Keratinocyte (primary cell): Measurements from ENCODE around the gene SPOP.

ENCODE experiments used
- CTCF ChIP-seq, 3 experiments: IDR thresholded peaks in 1 of 3; conservative IDR thresholded peaks in 1 of 3; optimal IDR thresholded peaks in 1 of 3; 2 replicates in 2 of 3; 3 replicates in 1 of 3; pipeline versions ENCODE3 to v1.5.1; 2011; ENCODE audit warnings: low read length in 3 of 3, mild to moderate bottlenecking in 3 of 3, moderate library complexity in 2 of 3, control low read depth in 1 of 3, inconsistent platforms in 1 of 3; ENCODE audit not compliant: insufficient read depth in 2 of 3; ENCODE audit errors: extremely low read depth in 1 of 3
- EZH2 ChIP-seq: IDR thresholded peaks from one replicate; pipeline ENCODE4 v1.6.1; 2012; ENCODE audit warnings: inconsistent platforms, mild to moderate bottlenecking, low read length, moderate library complexity

- TF ChIP-seq CTCF (optimal IDR thresholded peaks at IDR 0.05 in 1 of 3, IDR thresholded peaks at IDR 0.05 in 1 of 3, conservative IDR thresholded peaks at IDR 0.05 in 1 of 3; ENCODE audit: extremely low read depth in 1 of 3, insufficient read depth in 2 of 3, low read length in 3 of 3) (no peak), EZH2 (no peak)
Observed at GRCh38 chr17:49664706-49665211, 13.1 kb downstream of the SPOP start.
